Keratinocyte (primary cell): ENCODE data around the gene PPP1R7. TPM values are rescaled to one million over a fixed set of nuclear protein-coding genes. Genes with fewer than 3 reads are reported as not detected.

Experiments
- DNase-seq: peaks from one replicate; pipeline ENCODE4 v3.0.0-alpha.2; 2011; ENCODE audit warnings: low read depth, missing footprints, low spot score
- FAIRE-seq: peaks from 2 replicates; lab custom pipeline; 2011; peaks lifted over from hg19 to GRCh38; lab: Jason Lieb, UNC
- H2AFZ ChIP-seq: 2 replicates; pipeline ENCODE4 v1.6.0; 2012; ENCODE audit warnings: low read length, control low read depth, inconsistent platforms; ENCODE audit not compliant: control insufficient read depth
- H3K27ac ChIP-seq: 2 replicates; pipeline ENCODE4 v1.5.1; 2011; ENCODE audit warnings: low read length; ENCODE audit not compliant: control insufficient read depth, insufficient read depth
- H3K27me3 ChIP-seq: 3 replicates; pipeline ENCODE4 v1.6.0; 2011; ENCODE audit warnings: low read length; ENCODE audit not compliant: control insufficient read depth, insufficient read depth; ENCODE audit errors: extremely low read depth
- H3K36me3 ChIP-seq, 2 experiments: 2 replicates in 1 of 2; 3 replicates in 1 of 2; pipeline ENCODE4 v1.5.1; 2011; ENCODE audit warnings: low read length in 2 of 2, mild to moderate bottlenecking in 1 of 2; ENCODE audit not compliant: control insufficient read depth in 2 of 2, insufficient read depth in 2 of 2; ENCODE audit errors: extremely low read depth in 1 of 2
- H3K4me1 ChIP-seq: 3 replicates; pipeline ENCODE4 v1.5.1; 2011; ENCODE audit warnings: low read length; ENCODE audit not compliant: control insufficient read depth, insufficient read depth; ENCODE audit errors: extremely low read depth
- H3K4me2 ChIP-seq: 3 replicates; pipeline ENCODE4 v1.6.0; 2011; ENCODE audit warnings: low read depth, low read length; ENCODE audit not compliant: control insufficient read depth, insufficient read depth; ENCODE audit errors: extremely low read depth
- H3K4me3 ChIP-seq, 3 experiments: fragments of 200-600 bp in 1 of 3; sonication (generic) in 1 of 3; 2 replicates in 2 of 3; 3 replicates in 1 of 3; pipeline ENCODE4 v1.5.1; 2011 to 2016; ENCODE audit warnings: low read length in 3 of 3, mild to moderate bottlenecking in 3 of 3, control low read depth in 2 of 3, inconsistent platforms in 1 of 3, low read depth in 1 of 3, mixed read lengths in 1 of 3, mixed run types in 1 of 3, moderate library complexity in 1 of 3; ENCODE audit not compliant: control insufficient read depth in 2 of 3, insufficient read depth in 2 of 3; ENCODE audit errors: extremely low read depth in 1 of 3
- H3K79me2 ChIP-seq: 2 replicates; pipeline ENCODE4 v1.6.0; 2012; ENCODE audit warnings: low read length; ENCODE audit not compliant: control insufficient read depth, insufficient read depth
- H3K9ac ChIP-seq: 3 replicates; pipeline ENCODE4 v1.6.0; 2011; ENCODE audit warnings: low read length; ENCODE audit not compliant: control insufficient read depth, insufficient read depth; ENCODE audit errors: extremely low read depth
- H3K9me1 ChIP-seq: 3 replicates; pipeline ENCODE4 v1.6.0; 2011; ENCODE audit warnings: low read length; ENCODE audit not compliant: control insufficient read depth, insufficient read depth; ENCODE audit errors: extremely low read depth
- H3K9me3 ChIP-seq: 2 replicates; pipeline ENCODE4 v1.5.1; 2012; ENCODE audit warnings: low read depth, low read length; ENCODE audit not compliant: control insufficient read depth
- H4K20me1 ChIP-seq: 3 replicates; pipeline ENCODE4 v1.6.0; 2011; ENCODE audit warnings: low read length; ENCODE audit not compliant: control insufficient read depth, insufficient read depth; ENCODE audit errors: extremely low read depth
- CTCF ChIP-seq, 3 experiments: IDR thresholded peaks in 1 of 3; conservative IDR thresholded peaks in 1 of 3; optimal IDR thresholded peaks in 1 of 3; 2 replicates in 2 of 3; 3 replicates in 1 of 3; pipeline versions ENCODE3 to v1.5.1; 2011; ENCODE audit warnings: low read length in 3 of 3, mild to moderate bottlenecking in 3 of 3, moderate library complexity in 2 of 3, control low read depth in 1 of 3, inconsistent platforms in 1 of 3; ENCODE audit not compliant: insufficient read depth in 2 of 3; ENCODE audit errors: extremely low read depth in 1 of 3
- EZH2 ChIP-seq: IDR thresholded peaks from one replicate; pipeline ENCODE4 v1.6.1; 2012; ENCODE audit warnings: inconsistent platforms, mild to moderate bottlenecking, low read length, moderate library complexity
- dilution Hi-C: fragments of 300-500 bp; cut with MboI; formaldehyde crosslinking; loops from one replicate; pipeline ENCODE4 v1.7.0; 2020; ENCODE audit warnings: low sequenced_read_pairs; ENCODE audit not compliant: extremely low pct_ligation_motif_present
- polyA plus RNA-seq, 5 experiments: library from polyadenylated mRNA; depleted of rRNA in 3 of 5; stranded (reverse) in 3 of 5; stranded (forward) in 1 of 5; unstranded in 1 of 5; fragments of >200 nt; gene quantifications; 1 replicate in 1 of 5; 2 replicates in 3 of 5; 3 replicates in 1 of 5; pipeline versions ENCODE4 v1.2.1 to v1.2.3, GENCODE V29; 2011 to 2012; ENCODE audit warnings: missing spikeins in 2 of 5, low read depth in 1 of 5, low replicate concordance in 1 of 5

Gene PPP1R7
- polyA plus RNA-seq, 1 donor (not counting 4 experiments of a cell fraction or from before 2014, with no cell fraction given), result 84.9 TPM

- no peak for DNase-seq
- H3K4me2 ChIP-seq, result no peak overlapping the region
- no peaks in the 10 kb centered on the region for H3K9me3 ChIP-seq
- H3K79me2 ChIP-seq, result no peaks in the 10 kb centered on the region
- H3K27ac ChIP-seq, result no peak overlapping the region
- no peak for FAIRE-seq
- dilution Hi-C loops, result no loop called here
- no peak for TF ChIP-seq CTCF (optimal IDR thresholded peaks at IDR 0.05 in 1 of 3, IDR thresholded peaks at IDR 0.05 in 1 of 3, conservative IDR thresholded peaks at IDR 0.05 in 1 of 3; ENCODE audit: extremely low read depth in 1 of 3, insufficient read depth in 2 of 3, low read length in 3 of 3)
- TF ChIP-seq EZH2, result no peak
- H3K4me3 ChIP-seq, result no peak overlapping the region
- no peaks in the 10 kb centered on the region for H3K4me1 ChIP-seq
- H3K27me3 ChIP-seq, result no peaks in the 10 kb centered on the region
- peaks cover 39 to 42% of the 10 kb centered on the region in 2 experiments for H3K36me3 ChIP-seq
- peaks cover 3% of the 10 kb centered on the region for H4K20me1 ChIP-seq
- no peaks in the 10 kb centered on the region for H3K9me1 ChIP-seq
- H3K9ac ChIP-seq, result no peak overlapping the region
- no peak overlapping the region for H2AFZ ChIP-seq
Observed at GRCh38 chr2:241161646-241162281, 11.5 kb downstream of the PPP1R7 start.

GRCh38 chr2:241163601-241164118 is 13.4 kb downstream of the PPP1R7 start:
- Histone ChIP-seq H3K27me3 (no peaks in the 10 kb centered on the region), H3K4me3 (no peak overlapping the region), H3K4me2 (no peak overlapping the region), H3K4me1 (no peaks in the 10 kb centered on the region), H3K9ac (no peak overlapping the region), H3K36me3 (peaks cover 33 to 38% of the 10 kb centered on the region in 2 experiments), H3K27ac (no peak overlapping the region), H4K20me1 (peaks cover 5% of the 10 kb centered on the region), H3K9me1 (no peaks in the 10 kb centered on the region), H2AFZ (no peak overlapping the region), H3K79me2 (no peaks in the 10 kb centered on the region), H3K9me3 (no peaks in the 10 kb centered on the region)
- dilution Hi-C loops, result no loop called here
- FAIRE-seq (no peak), DNase-seq (no peak)
- TF ChIP-seq CTCF (optimal IDR thresholded peaks at IDR 0.05 in 1 of 3, IDR thresholded peaks at IDR 0.05 in 1 of 3, conservative IDR thresholded peaks at IDR 0.05 in 1 of 3; ENCODE audit: extremely low read depth in 1 of 3, insufficient read depth in 2 of 3, low read length in 3 of 3) (no peak), EZH2 (no peak)
